Measurements from ENCODE around the gene GTF2A1. TPM values are rescaled to one million over a fixed set of nuclear protein-coding genes. Genes with fewer than 3 reads are reported as not detected.

The GTF2A1 gene
- total and polyA plus RNA-seq, 7 donors = 8.1 to 45.1 (median 25.5) TPM

DNA sequence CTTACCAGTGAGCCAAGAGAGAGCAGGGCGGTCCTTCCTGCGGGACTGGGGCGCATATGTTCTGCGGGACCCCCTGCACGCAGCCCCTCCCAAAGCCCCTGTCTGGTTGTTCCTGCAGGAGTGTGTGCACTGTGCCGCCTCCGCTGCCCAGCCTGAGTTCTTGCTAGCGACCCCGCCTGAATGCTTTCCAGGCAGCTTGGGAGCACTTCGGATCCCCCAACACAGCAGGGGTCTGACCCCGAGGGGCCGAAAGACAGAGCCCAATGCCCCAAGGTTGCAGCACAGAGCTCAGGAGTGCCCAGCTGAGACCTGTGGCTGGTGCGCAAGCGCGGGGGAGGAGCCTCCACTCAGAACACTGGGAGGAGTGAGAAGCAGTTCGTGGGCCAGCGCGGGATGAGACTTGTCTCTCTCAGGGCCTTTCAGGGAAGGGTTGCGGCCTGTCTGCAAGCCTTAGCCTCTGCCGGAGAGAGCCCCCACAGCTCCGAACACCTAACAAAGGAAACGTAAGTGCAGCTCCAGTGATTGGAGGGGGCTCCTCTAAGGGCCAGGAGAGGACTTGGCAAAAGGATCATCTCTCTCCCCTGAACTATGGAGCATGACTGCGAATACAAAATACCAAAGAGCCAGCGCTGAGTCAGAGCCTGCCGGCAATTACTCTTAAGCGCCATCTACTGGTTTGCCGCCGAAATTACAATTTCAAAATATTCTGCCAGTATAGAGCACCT lies 50.5 kb downstream of the GTF2A1 start:
- H3K9me3 ChIP-seq = no peaks in the 10 kb centered on the region
- WGBS, 3 donors = 0% methylated on average over 28 of the region's 28 CpGs
- peak; percentile 99 for ATAC-seq
- peaks cover 16% of the 10 kb centered on the region for H3K4me1 ChIP-seq
- H3K4me3 ChIP-seq = peak overlapping the region; percentile 89
- no peaks in the 10 kb centered on the region for H3K36me3 ChIP-seq (ENCODE audit: insufficient read depth in 1 of 2, low read depth in 1 of 2)
- H3K27ac ChIP-seq = peak overlapping the region; percentile 89
- DNase-seq = peak; percentile 94 to 97
- TF ChIP-seq, protein P1, sequence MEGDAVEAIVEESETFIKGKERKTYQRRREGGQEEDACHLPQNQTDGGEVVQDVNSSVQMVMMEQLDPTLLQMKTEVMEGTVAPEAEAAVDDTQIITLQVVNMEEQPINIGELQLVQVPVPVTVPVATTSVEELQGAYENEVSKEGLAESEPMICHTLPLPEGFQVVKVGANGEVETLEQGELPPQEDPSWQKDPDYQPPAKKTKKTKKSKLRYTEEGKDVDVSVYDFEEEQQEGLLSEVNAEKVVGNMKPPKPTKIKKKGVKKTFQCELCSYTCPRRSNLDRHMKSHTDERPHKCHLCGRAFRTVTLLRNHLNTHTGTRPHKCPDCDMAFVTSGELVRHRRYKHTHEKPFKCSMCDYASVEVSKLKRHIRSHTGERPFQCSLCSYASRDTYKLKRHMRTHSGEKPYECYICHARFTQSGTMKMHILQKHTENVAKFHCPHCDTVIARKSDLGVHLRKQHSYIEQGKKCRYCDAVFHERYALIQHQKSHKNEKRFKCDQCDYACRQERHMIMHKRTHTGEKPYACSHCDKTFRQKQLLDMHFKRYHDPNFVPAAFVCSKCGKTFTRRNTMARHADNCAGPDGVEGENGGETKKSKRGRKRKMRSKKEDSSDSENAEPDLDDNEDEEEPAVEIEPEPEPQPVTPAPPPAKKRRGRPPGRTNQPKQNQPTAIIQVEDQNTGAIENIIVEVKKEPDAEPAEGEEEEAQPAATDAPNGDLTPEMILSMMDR (IDR thresholded peaks at IDR 0.05) = peak; percentile 89
- no peaks in the 10 kb centered on the region for H3K27me3 ChIP-seq (ENCODE audit: insufficient read depth in 3 of 3, low read length in 2 of 3)
- intact Hi-C loops (cut with DNase I) = loop anchor here (1.0 to 5.0 kb wide), 3 partner anchors 37 to 218 kb away; no protein-coding TSS in a partner anchor

DNA sequence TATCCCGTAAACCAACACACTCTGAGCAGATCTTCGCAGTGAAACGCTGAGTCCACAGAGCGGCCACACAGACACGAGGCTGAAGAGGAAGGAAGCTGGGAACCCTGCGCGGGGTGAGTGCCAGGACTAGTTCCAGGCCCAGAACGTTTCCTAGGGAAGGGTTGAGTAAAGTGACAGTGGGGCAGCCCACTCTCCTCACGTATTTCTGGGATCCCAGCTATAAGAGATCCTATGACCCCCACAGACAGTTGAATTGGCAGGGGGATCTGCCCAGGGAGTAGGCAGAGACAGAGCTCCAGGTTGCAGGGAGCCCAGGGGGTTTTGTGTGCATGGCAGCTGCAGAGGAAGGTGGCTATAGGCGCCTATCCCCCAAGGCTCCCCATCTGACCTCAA lies 51.1 kb downstream of the GTF2A1 start:
- Histone ChIP-seq H3K27me3 (ENCODE audit: insufficient read depth in 3 of 3, low read length in 2 of 3) (no peaks in the 10 kb centered on the region), H3K4me3 (peak overlapping the region; percentile 89), H3K27ac (peak overlapping the region; percentile 89), H3K9me3 (no peaks in the 10 kb centered on the region), H3K4me1 (peaks cover 16% of the 10 kb centered on the region), H3K36me3 (ENCODE audit: insufficient read depth in 1 of 2, low read depth in 1 of 2) (no peaks in the 10 kb centered on the region)
- ATAC-seq = peak; percentile 23 to 71 (median 49)
- DNase-seq = peak; percentile 61 to 84
- 1 to 4% (median 1%) methylated on average over 9 to 10 of the region's 10 CpGs for WGBS, 3 donors
- intact Hi-C loops (cut with DNase I) = loop anchor here (1.0 to 5.0 kb wide), 4 partner anchors 38 to 217 kb away; no protein-coding TSS in a partner anchor
- TF ChIP-seq, protein P1 (IDR thresholded peaks at IDR 0.05) = no peak

DNA sequence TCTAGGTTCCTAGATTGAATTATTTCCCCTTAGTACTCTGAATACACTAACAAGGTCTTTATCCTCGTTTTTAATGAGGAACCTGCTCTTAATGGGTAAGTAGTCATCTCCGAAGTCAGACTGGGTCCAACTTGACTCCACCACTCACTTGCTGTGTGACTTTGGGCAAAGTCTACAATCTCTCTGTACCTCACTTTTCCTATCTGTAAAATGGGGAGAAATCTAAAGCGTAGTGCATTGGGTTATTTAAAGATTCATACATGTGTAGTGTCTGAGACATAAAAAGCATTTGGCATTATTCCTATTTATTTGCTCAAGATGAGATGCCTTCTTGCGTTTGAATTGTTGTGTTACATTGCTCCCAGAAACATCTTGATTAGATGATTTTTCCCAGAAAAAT lies 51.5 kb downstream of the GTF2A1 start:
- TF ChIP-seq, protein P1 (IDR thresholded peaks at IDR 0.05) = no peak
- Histone ChIP-seq H3K36me3 (ENCODE audit: insufficient read depth in 1 of 2, low read depth in 1 of 2) (no peaks in the 10 kb centered on the region), H3K27ac (peak overlapping the region; percentile 89), H3K27me3 (ENCODE audit: insufficient read depth in 3 of 3, low read length in 2 of 3) (no peaks in the 10 kb centered on the region), H3K9me3 (no peaks in the 10 kb centered on the region), H3K4me3 (peak overlapping the region; percentile 89), H3K4me1 (peaks cover 16% of the 10 kb centered on the region)
- intact Hi-C loops (cut with DNase I) = loop anchor here in 1 of 2 donors (5.0 kb wide), 1 partner anchor 172 kb away; no protein-coding TSS in a partner anchor
- ATAC-seq = no peak
- 54 to 63% (median 55%) methylated on average over 4 of the region's 4 CpGs for WGBS, 3 donors
- no peak for DNase-seq

DNA sequence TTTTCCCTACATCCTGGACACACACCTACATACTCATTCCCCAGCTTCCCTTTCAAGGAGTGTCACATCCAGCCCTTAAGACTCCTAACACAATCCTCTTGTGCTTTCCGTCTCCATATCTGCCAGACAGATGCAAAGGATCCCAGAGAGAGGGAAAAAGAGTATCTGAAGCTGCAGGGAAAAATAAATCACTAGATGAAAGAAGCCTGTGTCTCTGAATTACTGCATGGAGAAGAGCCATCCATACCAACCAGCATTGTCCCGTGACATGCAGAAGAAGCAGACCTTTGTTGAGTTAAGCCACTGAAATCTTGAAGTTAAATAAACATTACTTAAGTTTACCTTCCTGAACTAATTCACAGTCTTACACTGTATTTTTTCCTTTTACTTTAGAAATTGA lies 54.6 kb downstream of the GTF2A1 start:
- intact Hi-C loops (cut with DNase I) = loop anchor here in 1 of 2 donors (5.0 kb wide), 1 partner anchor 169 kb away; no protein-coding TSS in a partner anchor
- TF ChIP-seq, protein P1 (IDR thresholded peaks at IDR 0.05) = no peak
- no peak for DNase-seq
- Histone ChIP-seq H3K27ac (no peak overlapping the region), H3K36me3 (ENCODE audit: insufficient read depth in 1 of 2, low read depth in 1 of 2) (no peaks in the 10 kb centered on the region), H3K9me3 (no peaks in the 10 kb centered on the region), H3K4me3 (no peak overlapping the region), H3K4me1 (peaks cover 11% of the 10 kb centered on the region), H3K27me3 (ENCODE audit: insufficient read depth in 3 of 3, low read length in 2 of 3) (no peaks in the 10 kb centered on the region)
- WGBS, 3 donors = 81 to 89% (median 82%) methylated on average over 2 of the region's 2 CpGs
- no peak for ATAC-seq
